Breast epithelium (tissue), 4 donors: ENCODE data around the gene DPH6. TPM values are rescaled to one million over a fixed set of nuclear protein-coding genes. Genes with fewer than 3 reads are reported as not detected.

ENCODE experiments used
- DNase-seq, 2 donors: peaks; one replicate each; pipeline ENCODE4 v3.0.0-alpha.2; 2019; ENCODE audit warnings: low spot score in 2 of 2
- H3K27ac ChIP-seq, 2 donors: fragments of 200-600 bp; sonication (generic) in 1 of 2; one replicate each; pipeline ENCODE4 v1.5.1; 2016 to 2019; ENCODE audit warnings: mild to moderate bottlenecking in 1 of 2
- H3K27me3 ChIP-seq, 2 donors: fragments of 200-600 bp; sonication (generic) in 1 of 2; one replicate each; pipeline versions ENCODE4 v1.5.1 to v1.6.0; 2017 to 2019; ENCODE audit warnings: control low read depth in 1 of 2, mild to moderate bottlenecking in 1 of 2
- H3K36me3 ChIP-seq: fragments of 200-600 bp; one replicate; pipeline ENCODE4 v1.5.1; 2019
- H3K4me1 ChIP-seq, 2 donors: fragments of 200-600 bp; sonication (generic); one replicate each; pipeline ENCODE4 v1.5.1; 2016 to 2019; ENCODE audit warnings: control low read depth in 1 of 2
- H3K4me3 ChIP-seq, 3 donors: fragments of 200-600 bp; sonication (generic); 1 replicate in 2 of 3; 2 replicates in 1 of 3; pipeline ENCODE4 v1.5.1; 2016 to 2019; ENCODE audit warnings: mild to moderate bottlenecking in 3 of 3, moderate library complexity in 2 of 3
- H3K9me3 ChIP-seq, 2 donors: fragments of 200-600 bp; sonication (generic) in 1 of 2; one replicate each; pipeline ENCODE4 v1.5.1; 2016 to 2019; ENCODE audit warnings: control low read depth in 1 of 2
- POLR2A ChIP-seq: fragments of 450-650 bp; IDR thresholded peaks from one replicate; pipeline ENCODE4 v1.6.1; 2016; ENCODE audit warnings: antibody characterized with exemption, mild to moderate bottlenecking, moderate library complexity
- POLR2AphosphoS5 ChIP-seq, 3 donors: sonication (generic); formaldehyde crosslinking; IDR thresholded peaks; one replicate each; pipeline ENCODE4 v1.6.1; 2017; ENCODE audit warnings: antibody characterized with exemption in 3 of 3
- intact Hi-C: fragments of 100-400 bp; cut with DNase I; formaldehyde crosslinking; loops from one replicate; pipeline ENCODE4 v1.15.1; 2023; ENCODE audit warnings: low total_unique reads
- total RNA-seq, 3 donors: library from RNA; depleted of rRNA; stranded (reverse); fragments of >200 nt; gene quantifications; one replicate each; pipeline ENCODE4 v1.1.0, GENCODE V29; 2016
- TF ChIP-seq, protein P1 (sequence below), 3 donors: fragments of 450-650 bp; IDR thresholded peaks; one replicate each; pipeline ENCODE4 v1.5.1; 2016 to 2017; ENCODE audit warnings: antibody characterized with exemption in 3 of 3, mild to moderate bottlenecking in 3 of 3, moderate library complexity in 3 of 3

DPH6 gene
- total RNA-seq, 3 donors from 2014 or later = 18.0 to 25.2 (median 20.8) TPM

- Histone ChIP-seq H3K27me3 (no peaks in the 10 kb centered on the region), H3K27ac (no peak overlapping the region), H3K9me3 (no peaks in the 10 kb centered on the region), H3K4me3 (no peak overlapping the region), H3K36me3 (no peaks in the 10 kb centered on the region), H3K4me1 (no peaks in the 10 kb centered on the region)
- no peak for TF ChIP-seq POLR2AphosphoS5 (IDR thresholded peaks at IDR 0.05)
- TF ChIP-seq, protein P1, sequence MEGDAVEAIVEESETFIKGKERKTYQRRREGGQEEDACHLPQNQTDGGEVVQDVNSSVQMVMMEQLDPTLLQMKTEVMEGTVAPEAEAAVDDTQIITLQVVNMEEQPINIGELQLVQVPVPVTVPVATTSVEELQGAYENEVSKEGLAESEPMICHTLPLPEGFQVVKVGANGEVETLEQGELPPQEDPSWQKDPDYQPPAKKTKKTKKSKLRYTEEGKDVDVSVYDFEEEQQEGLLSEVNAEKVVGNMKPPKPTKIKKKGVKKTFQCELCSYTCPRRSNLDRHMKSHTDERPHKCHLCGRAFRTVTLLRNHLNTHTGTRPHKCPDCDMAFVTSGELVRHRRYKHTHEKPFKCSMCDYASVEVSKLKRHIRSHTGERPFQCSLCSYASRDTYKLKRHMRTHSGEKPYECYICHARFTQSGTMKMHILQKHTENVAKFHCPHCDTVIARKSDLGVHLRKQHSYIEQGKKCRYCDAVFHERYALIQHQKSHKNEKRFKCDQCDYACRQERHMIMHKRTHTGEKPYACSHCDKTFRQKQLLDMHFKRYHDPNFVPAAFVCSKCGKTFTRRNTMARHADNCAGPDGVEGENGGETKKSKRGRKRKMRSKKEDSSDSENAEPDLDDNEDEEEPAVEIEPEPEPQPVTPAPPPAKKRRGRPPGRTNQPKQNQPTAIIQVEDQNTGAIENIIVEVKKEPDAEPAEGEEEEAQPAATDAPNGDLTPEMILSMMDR (IDR thresholded peaks at IDR 0.05) = no peak
- TF ChIP-seq POLR2A = no peak
- intact Hi-C loops = no loop called here
- DNase-seq = no peak
Measured at GRCh38 chr15:35320911-35321310, 225.1 kb downstream of the DPH6 start.
